ENCODE results near the gene SPX. TPM values are rescaled to one million over a fixed set of nuclear protein-coding genes. Genes with fewer than 3 reads are reported as not detected.

SPX gene
- polyA plus RNA-seq, 1 of the 3 experiments (the other 2 are of a cell fraction): not detected

DNA sequence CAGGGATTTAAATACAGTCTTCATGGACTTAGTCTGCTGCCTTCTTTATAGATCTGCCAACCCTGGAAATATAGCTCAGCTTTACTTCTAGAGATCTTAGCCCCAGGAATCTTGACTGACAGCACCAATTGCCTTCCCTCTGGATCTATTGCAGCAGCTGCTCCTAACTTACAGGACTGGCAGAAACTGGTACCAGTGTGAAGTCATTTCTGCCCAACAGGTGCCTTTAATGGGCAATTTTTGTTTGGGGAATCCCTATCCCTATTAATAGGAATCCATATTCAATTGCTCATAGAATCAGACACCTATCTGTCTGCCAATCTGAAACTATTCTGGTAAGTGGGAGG is 27.2 kb downstream of the SPX start:
- CTCF ChIA-PET: interaction anchor here (0.6 kb wide), 1 partner anchor 18 kb away, joined by 3 read pairs; no protein-coding TSS in a partner anchor
- H3K4me3 ChIP-seq (ENCODE audit: low read depth in 2 of 2, low read length in 1 of 2): no peak overlapping the region

DNA sequence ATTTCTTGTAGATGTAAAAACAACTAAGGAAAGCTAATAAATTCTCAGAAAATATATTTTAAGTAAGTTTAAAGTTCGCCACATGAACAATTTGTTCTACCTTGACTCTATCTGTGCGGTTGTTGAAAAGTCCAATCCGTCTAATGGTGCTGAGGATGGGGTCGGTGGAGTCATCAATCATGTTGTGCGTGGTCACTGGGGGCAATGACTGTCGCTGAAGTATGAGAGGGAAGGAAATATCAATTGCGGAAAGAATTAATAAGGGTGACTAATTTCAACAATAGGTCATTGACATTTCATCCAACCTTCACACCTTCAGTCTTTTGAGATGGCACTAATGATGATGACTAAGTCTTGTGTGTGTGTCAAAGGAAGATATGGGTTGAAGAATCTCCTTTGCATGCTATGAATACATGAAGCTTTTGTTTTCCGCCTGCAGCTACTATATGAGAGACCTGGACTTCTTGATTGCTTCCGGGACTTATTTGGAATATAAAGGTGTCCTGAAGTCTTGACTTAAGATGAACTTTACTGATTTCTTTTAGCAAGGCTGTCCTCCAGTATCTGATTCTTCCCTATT is 32.1 kb downstream of the SPX start:
- no peaks in the 10 kb centered on the region for H3K4me1 ChIP-seq (ENCODE audit: control insufficient read depth in 1 of 2, insufficient read depth in 2 of 2, low read depth in 1 of 2, low read length in 1 of 2)
- POLR2A ChIA-PET: no interaction called here
- H3K27me3 ChIP-seq (ENCODE audit: insufficient read depth): no peaks in the 10 kb centered on the region
- H3K9ac ChIP-seq: no peak overlapping the region
- 64% methylated on average over 9 of the region's 9 CpGs for WGBS (ENCODE audit: low lambda C conversion rate)
- no peak for DNase-seq
- no peaks in the 10 kb centered on the region for H3K9me2 ChIP-seq
- CTCF ChIA-PET: no interaction called here
- no peaks in the 10 kb centered on the region for H3F3A ChIP-seq (replicated peaks; ENCODE audit: insufficient read depth)
- TF ChIP-seq MXI1 (IDR thresholded peaks at IDR 0.05; ENCODE audit: low read depth, low read length) (no peak), TAF1 (IDR thresholded peaks at IDR 0.05; ENCODE audit: borderline replicate concordance, low read depth, low read length) (no peak), RXRA (IDR thresholded peaks at IDR 0.05; ENCODE audit: borderline replicate concordance, low read depth) (no peak), EP300 (IDR thresholded peaks at IDR 0.05; ENCODE audit: borderline replicate concordance in 1 of 2, low read depth in 1 of 2, low read length in 1 of 2) (no peak), SIN3A (IDR thresholded peaks at IDR 0.05; ENCODE audit: borderline replicate concordance, low read depth, low read length) (no peak), ELF1 (IDR thresholded peaks at IDR 0.05) (no peak), RAD21 (IDR thresholded peaks at IDR 0.05; ENCODE audit: low read length) (no peak)
- TF ChIP-seq, protein P1, sequence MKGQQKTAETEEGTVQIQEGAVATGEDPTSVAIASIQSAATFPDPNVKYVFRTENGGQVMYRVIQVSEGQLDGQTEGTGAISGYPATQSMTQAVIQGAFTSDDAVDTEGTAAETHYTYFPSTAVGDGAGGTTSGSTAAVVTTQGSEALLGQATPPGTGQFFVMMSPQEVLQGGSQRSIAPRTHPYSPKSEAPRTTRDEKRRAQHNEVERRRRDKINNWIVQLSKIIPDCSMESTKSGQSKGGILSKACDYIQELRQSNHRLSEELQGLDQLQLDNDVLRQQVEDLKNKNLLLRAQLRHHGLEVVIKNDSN (IDR thresholded peaks at IDR 0.05; ENCODE audit: borderline replicate concordance, low read depth): no peak
- H3K4me3 ChIP-seq (ENCODE audit: low read depth in 2 of 2, low read length in 1 of 2): no peak overlapping the region
- H4K20me1 ChIP-seq (ENCODE audit: insufficient read depth): no peaks in the 10 kb centered on the region
- H3K79me2 ChIP-seq (ENCODE audit: insufficient read depth): no peaks in the 10 kb centered on the region
- H3K36me3 ChIP-seq (replicated peaks in 1 of 2; ENCODE audit: control insufficient read depth in 1 of 2, insufficient read depth in 2 of 2, low read length in 1 of 2): no peaks in the 10 kb centered on the region
- no peaks in the 10 kb centered on the region for H3K9me3 ChIP-seq
- no peak overlapping the region for H3K27ac ChIP-seq (ENCODE audit: low read depth in 2 of 2, low read length in 1 of 2)
- H2AFZ ChIP-seq (ENCODE audit: low read depth): no peak overlapping the region
- no peak overlapping the region for H3K4me2 ChIP-seq

More for the DNA sequence above, 27.2 kb downstream of the SPX start:
- Histone ChIP-seq H3K9me2 (no peaks in the 10 kb centered on the region), H3K27me3 (ENCODE audit: insufficient read depth) (no peaks in the 10 kb centered on the region; the same call in 1 of the 2 replicates), H2AFZ (ENCODE audit: low read depth) (no peak overlapping the region), H3F3A (replicated peaks; ENCODE audit: insufficient read depth) (no peaks in the 10 kb centered on the region), H3K9ac (no peak overlapping the region), H3K79me2 (ENCODE audit: insufficient read depth) (no peaks in the 10 kb centered on the region), H3K4me2 (no peak overlapping the region), H4K20me1 (ENCODE audit: insufficient read depth) (no peaks in the 10 kb centered on the region), H3K9me3 (no peaks in the 10 kb centered on the region), H3K27ac (ENCODE audit: low read depth in 2 of 2, low read length in 1 of 2) (no peak overlapping the region), H3K4me1 (ENCODE audit: control insufficient read depth in 1 of 2, insufficient read depth in 2 of 2, low read depth in 1 of 2, low read length in 1 of 2) (no peaks in the 10 kb centered on the region), H3K36me3 (replicated peaks in 1 of 2; ENCODE audit: control insufficient read depth in 1 of 2, insufficient read depth in 2 of 2, low read length in 1 of 2) (no peaks in the 10 kb centered on the region)
- no peak for DNase-seq
- TF ChIP-seq FOXJ3 (CRISPR knock-in tag; IDR thresholded peaks at IDR 0.05) (no peak), RFX5 (IDR thresholded peaks at IDR 0.05; ENCODE audit: low read length) (no peak), POLR2AphosphoS5 (IDR thresholded peaks at IDR 0.05; ENCODE audit: low read depth, low read length) (no peak), EP300 (IDR thresholded peaks at IDR 0.05; ENCODE audit: borderline replicate concordance in 1 of 2, low read depth in 1 of 2, low read length in 1 of 2) (no peak), FOXM1 (IDR thresholded peaks at IDR 0.05; ENCODE audit: low read depth) (no peak), GABPA (IDR thresholded peaks at IDR 0.05; ENCODE audit: low read depth) (no peak), SIN3A (IDR thresholded peaks at IDR 0.05; ENCODE audit: borderline replicate concordance, low read depth, low read length) (no peak), CHD2 (IDR thresholded peaks at IDR 0.05; ENCODE audit: low read length, partially characterized antibody) (no peak), MEF2A (IDR thresholded peaks at IDR 0.05; ENCODE audit: borderline replicate concordance, low read depth) (no peak), RCOR1 (IDR thresholded peaks at IDR 0.05; ENCODE audit: low read length) (no peak), GATA2 (CRISPR knock-in tag; IDR thresholded peaks at IDR 0.05) (no peak), YY1 (IDR thresholded peaks at IDR 0.05; ENCODE audit: low read depth) (no peak), TCF12 (IDR thresholded peaks at IDR 0.05) (no peak), TEAD4 (IDR thresholded peaks at IDR 0.05; ENCODE audit: borderline replicate concordance, insufficient read depth) (no peak), RAD21 (IDR thresholded peaks at IDR 0.05; ENCODE audit: low read length) (no peak), ELF1 (IDR thresholded peaks at IDR 0.05) (no peak)
- TF ChIP-seq, protein P1 (IDR thresholded peaks at IDR 0.05; ENCODE audit: borderline replicate concordance, low read depth): no peak
- TF ChIP-seq, protein P2, sequence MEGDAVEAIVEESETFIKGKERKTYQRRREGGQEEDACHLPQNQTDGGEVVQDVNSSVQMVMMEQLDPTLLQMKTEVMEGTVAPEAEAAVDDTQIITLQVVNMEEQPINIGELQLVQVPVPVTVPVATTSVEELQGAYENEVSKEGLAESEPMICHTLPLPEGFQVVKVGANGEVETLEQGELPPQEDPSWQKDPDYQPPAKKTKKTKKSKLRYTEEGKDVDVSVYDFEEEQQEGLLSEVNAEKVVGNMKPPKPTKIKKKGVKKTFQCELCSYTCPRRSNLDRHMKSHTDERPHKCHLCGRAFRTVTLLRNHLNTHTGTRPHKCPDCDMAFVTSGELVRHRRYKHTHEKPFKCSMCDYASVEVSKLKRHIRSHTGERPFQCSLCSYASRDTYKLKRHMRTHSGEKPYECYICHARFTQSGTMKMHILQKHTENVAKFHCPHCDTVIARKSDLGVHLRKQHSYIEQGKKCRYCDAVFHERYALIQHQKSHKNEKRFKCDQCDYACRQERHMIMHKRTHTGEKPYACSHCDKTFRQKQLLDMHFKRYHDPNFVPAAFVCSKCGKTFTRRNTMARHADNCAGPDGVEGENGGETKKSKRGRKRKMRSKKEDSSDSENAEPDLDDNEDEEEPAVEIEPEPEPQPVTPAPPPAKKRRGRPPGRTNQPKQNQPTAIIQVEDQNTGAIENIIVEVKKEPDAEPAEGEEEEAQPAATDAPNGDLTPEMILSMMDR (IDR thresholded peaks at IDR 0.05): no peak
- TF ChIP-seq, protein P3, sequence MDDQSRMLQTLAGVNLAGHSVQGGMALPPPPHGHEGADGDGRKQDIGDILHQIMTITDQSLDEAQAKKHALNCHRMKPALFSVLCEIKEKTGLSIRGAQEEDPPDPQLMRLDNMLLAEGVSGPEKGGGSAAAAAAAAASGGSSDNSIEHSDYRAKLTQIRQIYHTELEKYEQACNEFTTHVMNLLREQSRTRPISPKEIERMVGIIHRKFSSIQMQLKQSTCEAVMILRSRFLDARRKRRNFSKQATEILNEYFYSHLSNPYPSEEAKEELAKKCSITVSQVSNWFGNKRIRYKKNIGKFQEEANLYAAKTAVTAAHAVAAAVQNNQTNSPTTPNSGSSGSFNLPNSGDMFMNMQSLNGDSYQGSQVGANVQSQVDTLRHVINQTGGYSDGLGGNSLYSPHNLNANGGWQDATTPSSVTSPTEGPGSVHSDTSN (IDR thresholded peaks at IDR 0.05): no peak
- POLR2A ChIA-PET: no interaction called here

Data from SK-N-SH (cell line).